ENCODE measurements around the gene RAMP1.

The RAMP1 gene

DNA sequence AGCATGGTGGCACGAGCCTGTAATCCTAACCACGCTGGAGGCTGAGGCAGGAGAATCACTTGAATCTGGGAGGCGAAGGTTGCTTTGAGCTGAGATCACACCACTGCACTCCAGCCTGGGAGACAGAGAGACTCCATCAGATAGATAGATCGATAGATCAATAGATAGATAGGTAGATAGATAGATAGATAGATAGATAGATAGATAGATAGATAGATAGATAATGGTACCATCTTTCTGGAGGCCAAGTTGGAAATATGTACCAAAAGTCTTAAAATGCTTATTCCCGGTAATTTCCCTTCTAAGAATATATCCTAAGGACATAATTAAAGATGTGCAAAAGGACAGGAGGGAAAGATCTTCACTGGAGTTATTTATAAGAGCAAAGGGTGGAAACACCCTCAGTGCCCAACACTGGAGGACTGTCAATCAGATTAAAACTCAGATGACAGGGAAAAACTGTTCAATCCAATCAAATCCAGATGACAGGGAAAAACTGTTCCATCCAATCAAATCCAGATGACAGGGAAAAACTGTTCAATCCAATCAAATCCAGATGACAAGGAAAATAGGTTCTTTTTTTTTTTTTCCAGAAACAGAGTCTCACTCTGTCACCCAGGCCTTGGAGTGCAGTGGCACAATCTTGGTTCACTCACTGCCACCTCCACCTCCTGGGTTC lies 58.4 kb downstream of the RAMP1 start:
- no peak for DNase-seq (ENCODE audit: low read depth, low spot score)

DNA sequence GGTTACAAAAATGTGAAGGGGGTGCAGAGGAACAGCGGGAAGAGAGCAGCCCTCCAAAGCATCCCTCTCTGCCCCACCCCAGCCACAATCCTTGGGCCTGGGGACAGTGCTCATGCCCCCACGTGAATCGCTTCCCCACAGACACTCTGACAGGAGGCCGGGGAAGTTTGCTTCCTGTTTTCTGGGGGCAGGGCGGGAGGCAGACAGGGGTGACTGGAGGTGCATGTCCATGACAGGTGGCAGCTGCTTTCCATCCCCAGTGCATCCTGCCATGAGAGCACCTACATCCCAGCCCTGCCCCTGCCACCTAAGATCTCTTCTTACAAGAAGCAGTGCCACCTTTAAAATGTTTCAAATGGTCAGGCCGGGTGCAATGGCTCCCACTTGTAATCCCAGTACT lies 60.2 kb downstream of the RAMP1 start:
- no peak for DNase-seq (ENCODE audit: low read depth, low spot score)

DNA sequence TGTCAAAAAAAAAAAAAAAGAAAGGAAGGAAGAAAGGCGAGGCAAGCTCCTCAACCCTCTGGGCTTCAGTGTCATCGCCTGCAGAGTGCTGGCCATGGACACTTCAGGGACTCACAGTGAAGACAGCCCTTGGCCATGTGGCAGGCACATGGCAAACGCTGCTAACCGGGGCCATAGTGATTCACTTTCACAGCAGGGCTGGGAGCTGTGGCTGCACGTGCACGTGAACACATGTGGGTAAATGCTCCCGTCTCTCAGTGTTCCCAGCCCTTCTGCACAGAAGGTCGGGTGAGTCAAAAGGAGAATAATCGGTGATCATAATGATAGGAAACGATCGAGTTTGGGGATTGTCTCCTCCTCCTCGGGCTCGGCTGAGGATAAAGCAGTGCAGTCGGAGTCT lies 61.2 kb downstream of the RAMP1 start:
- no peak for DNase-seq (ENCODE audit: low read depth, low spot score)

DNA sequence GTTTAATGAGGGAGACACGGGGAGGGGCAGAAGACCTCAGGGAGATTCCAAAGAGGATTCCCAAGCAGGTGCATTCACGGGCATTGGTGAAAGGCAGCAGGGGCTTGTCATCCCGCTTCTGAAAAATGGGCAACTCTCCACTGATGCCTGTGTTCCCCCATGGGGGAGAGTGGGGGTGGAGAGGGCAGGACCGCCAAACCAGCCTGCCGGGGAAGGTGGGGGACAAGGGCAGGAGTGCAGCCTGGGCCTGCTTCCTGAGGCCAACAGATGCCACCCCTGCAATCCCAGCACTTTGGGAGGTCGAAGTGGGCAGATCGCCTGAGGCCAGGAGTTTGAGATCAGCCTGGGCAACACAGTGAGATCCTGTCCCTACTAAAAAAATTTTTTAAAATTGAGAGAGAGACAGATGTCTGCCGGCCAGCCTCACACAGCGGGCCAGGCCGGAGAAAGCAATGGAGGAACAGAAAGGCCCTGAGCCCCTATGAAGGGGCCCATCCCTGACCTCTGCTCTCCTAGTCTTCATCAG lies 62.6 kb downstream of the RAMP1 start:
- DNase-seq (ENCODE audit: low read depth, low spot score): no peak

GRCh38 chr2:237922641-237923361 lies 63.4 kb downstream of the RAMP1 start:
- DNase-seq (ENCODE audit: low read depth, low spot score): no peak

DNA sequence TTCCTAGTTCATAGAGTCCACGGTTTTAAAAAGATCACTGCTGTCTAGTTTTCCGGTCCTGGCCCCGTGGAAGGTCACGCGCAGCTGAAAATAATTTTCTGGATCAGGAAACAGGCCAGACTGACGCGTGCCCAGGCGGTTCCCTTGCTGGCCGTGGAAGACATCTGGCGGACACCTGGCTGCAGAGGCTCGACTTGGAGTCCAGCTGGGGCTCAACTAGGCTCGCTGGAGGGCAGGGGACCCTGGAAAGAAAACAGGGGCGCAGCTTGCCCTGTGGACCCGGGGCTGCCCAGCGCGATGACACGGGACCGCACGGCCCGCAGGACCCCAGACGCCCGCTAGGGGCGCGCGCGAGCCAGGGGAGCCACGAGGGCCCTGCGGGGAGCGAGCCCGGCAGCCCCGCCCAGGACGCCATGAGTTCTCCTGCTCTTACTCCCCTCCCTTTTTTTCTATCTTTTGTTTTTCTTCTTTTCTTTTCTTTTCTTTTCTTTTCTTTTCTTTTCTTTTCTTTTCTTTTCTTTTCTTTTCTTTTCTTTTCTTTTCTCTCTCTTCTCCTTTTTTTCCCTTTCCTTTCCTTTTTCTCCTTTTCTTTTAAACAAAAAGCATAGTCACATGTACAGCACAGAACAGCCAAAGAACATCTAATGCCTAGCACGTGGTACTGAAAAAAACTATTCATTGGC lies 64.2 kb downstream of the RAMP1 start:
- peak; percentile 45 for DNase-seq (ENCODE audit: low read depth, low spot score)

GRCh38 chr2:237924164-237924534 lies 64.7 kb downstream of the RAMP1 start:
- no peak for DNase-seq (ENCODE audit: low read depth, low spot score)

DNA sequence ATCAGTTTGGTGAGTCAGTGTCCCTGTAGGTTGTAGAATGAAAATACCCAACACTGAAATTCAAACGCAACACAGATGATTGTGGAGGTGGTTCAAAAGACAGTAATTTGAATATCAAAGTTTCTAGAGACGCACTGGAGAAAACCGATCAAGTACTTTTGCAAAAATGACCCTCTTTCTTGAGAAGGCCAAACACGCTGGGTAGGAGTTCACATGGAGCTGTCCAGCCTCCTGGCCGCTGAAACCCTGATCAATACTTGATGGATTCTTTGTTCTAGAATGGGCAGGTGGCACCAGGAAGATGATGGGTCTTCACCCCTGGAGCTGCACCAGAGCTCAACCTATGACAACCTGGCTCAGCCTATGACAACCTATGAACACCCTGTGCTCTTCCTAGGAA lies 67.7 kb downstream of the RAMP1 start:
- DNase-seq (ENCODE audit: low read depth, low spot score): no peak

DNA sequence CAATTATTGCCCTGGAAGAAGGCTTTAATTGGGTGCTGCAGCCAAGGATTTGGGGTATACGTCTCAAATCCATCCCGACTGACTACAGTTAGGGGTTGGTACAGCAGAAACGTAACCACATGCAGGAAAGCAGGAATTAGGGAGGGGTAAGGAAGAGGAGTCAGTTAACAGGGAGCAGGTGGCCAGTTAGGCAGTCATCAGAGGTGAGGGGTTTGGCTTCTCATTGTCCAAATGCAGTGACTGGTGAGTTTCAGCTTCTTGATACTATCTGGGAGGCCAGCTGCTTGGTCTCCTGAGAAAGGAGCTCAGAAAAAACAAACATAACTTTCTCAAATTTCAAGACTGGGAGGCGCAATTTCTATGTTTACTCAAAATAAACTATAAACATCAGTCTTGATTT lies 68.6 kb downstream of the RAMP1 start:
- no peak for DNase-seq (ENCODE audit: low read depth, low spot score)

- no peak for DNase-seq (ENCODE audit: low read depth, low spot score)
These were observed 70.6 kb downstream of the RAMP1 start for GRCh38 chr2:237929979-237930378.

DNA sequence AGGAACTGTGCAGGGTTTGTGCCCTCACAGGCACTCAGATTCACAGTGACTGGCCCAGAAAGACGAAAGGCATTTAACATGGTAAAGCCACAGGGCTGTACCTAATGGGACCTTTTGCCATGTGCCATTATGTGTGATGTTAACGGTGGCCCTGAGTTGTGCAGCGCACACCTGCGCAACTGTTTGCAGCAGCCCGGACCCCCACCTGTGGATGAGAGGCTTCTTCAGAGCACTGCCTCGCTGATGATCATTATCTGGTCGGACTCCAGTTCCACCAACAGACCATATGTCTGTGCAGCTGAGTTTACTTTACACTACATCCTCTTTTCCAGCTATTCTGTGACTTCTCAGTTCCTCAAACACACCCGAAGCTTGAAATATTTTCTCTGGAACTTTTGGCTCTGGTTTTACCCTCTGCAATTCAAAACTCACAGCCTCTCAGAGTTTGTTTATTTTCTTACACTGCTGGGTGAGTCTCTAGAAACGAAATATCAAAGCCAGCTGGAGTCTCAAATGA lies 71.8 kb downstream of the RAMP1 start:
- no peak for DNase-seq (ENCODE audit: low read depth, low spot score)

GRCh38 chr2:237932731-237933131 lies 73.3 kb downstream of the RAMP1 start:
- no peak for DNase-seq (ENCODE audit: low read depth, low spot score)

GRCh38 chr2:237934186-237934585 lies 74.8 kb downstream of the RAMP1 start:
- DNase-seq (ENCODE audit: low read depth, low spot score): no peak

- DNase-seq (ENCODE audit: low read depth, low spot score): no peak
These were observed 76.5 kb downstream of the RAMP1 start for GRCh38 chr2:237935740-237936452.

DNA sequence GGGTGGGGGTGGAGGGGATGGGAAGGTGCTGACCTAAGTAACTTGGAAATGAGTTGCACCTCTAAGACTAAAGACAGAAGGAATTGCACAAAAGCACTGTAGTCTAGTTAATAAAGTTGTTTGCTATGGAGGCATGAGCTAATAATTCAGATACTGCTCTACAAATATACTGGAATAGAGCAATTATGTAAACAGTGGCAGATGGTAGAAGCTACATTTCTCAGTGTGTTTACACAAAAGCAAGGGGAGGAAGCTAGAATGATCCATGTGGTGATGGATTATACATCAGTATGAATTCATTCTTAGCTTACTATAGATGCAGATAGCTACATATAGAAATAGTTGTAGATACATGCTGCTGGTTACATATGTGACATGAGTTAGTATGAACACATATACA lies 79.8 kb downstream of the RAMP1 start:
- no peak for DNase-seq (ENCODE audit: low read depth, low spot score)

- no peak for DNase-seq (ENCODE audit: low read depth, low spot score)
These were observed 81.4 kb downstream of the RAMP1 start for GRCh38 chr2:237940828-237941227.

GRCh38 chr2:237941239-237941638 lies 81.8 kb downstream of the RAMP1 start:
- no peak for DNase-seq (ENCODE audit: low read depth, low spot score)

DNA sequence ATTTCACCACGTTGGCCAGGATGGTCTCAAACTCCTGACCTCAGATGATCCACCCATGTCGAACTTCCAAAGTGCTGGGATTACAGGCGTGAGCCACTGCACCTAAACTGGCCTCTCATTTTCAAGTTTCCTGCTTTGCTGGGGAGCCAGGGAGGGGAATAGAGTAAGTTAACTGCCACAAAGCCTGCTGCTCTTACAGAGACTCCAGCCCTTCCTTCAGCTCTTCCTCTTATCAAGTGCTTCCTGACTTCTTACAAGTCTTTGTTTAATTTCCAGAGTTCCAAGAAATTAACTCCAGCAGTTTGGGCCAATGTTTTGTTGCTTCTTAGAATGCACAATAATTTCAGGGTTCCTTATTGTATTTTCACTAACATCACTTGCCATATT lies 83.1 kb downstream of the RAMP1 start:
- DNase-seq (ENCODE audit: low read depth, low spot score): no peak

DNA sequence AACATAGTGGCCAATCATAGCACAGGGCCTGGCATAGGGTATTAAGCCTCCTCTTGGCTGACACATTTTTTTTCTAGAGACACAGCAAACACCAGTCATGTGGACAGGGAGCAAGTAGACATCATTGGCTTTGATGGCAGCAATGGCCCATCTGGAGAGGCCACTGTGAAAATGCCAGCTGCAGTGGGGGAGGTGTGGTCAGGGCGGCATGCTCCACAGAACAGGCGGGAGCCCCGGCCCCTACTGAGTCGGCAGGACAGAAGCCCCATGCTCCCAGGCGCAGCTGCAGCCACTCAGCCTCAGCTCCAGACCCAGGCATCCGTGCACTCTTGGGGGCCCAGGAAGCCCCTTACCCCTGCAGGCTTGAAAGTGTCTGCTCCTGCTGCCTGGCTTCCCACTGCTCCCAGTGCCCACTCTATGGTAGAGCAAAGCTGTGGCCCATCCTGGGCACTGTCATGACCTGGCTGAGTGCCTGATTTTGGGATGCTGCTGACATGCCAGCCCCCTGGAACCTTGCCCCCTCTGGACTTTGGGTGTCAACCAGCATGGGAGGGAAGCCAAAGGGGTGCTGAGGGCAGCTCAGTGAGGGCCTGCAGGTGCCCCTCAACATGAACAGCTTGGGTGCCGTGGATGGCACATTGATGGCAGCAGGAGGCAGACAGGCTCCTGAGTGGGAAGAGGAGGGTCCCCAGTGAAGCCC lies 84.1 kb downstream of the RAMP1 start:
- no peak for DNase-seq (ENCODE audit: low read depth, low spot score)

- no peak for DNase-seq (ENCODE audit: low read depth, low spot score)
These were observed 84.9 kb downstream of the RAMP1 start for GRCh38 chr2:237944302-237944701.

- DNase-seq (ENCODE audit: low read depth, low spot score): no peak
These were observed 87.0 kb downstream of the RAMP1 start for GRCh38 chr2:237946423-237946822.

Data from activated CD4-positive, CD25-positive, alpha-beta regulatory T cell treated with anti-CD3 and anti-CD28 coated beads, Interleukin-2, amount 50 U/mL, for 16 hours (primary cell).